WTC11 (cell line): ENCODE results near the gene NPAS2. TPM values are rescaled to one million over a fixed set of nuclear protein-coding genes. Genes with fewer than 3 reads are reported as not detected.

Experiments used
- ATAC-seq: fragments of 200-7000 bp; cut with Tn5 transposase; 2 replicates; pipeline ENCODE4 v1.10.0; 2021; ENCODE audit warnings: mild to moderate bottlenecking, moderate library complexity
- CTCF ChIA-PET: fragments of 300-600 bp; sonication (Branson Sonifier 250); formaldehyde crosslinking; loops from one replicate; lab custom pipeline; 2021; ENCODE audit warnings: antibody characterized with exemption; lab: Charles Lee
- POLR2A ChIA-PET: fragments of 350-600 bp; sonication (Branson Sonifier 250); formaldehyde crosslinking; loops from one replicate; lab custom pipeline; 2021; ENCODE audit warnings: antibody characterized with exemption; lab: Charles Lee
- DNase-seq: peaks from one replicate; pipeline ENCODE4 v3.0.0; 2021; ENCODE audit warnings: low spot score
- H3K27ac Mint-ChIP-seq: 2 replicates; pipeline ENCODE4 v1.8.0; 2021; ENCODE audit warnings: mixed read lengths
- H3K27me3 Mint-ChIP-seq: 2 replicates; pipeline ENCODE4 v1.8.0; 2021; ENCODE audit warnings: low read depth, mild to moderate bottlenecking, moderate library complexity, mixed read lengths
- H3K36me3 Mint-ChIP-seq: 2 replicates; pipeline ENCODE4 v1.8.0; 2021; ENCODE audit warnings: mixed read lengths
- H3K4me1 Mint-ChIP-seq: 2 replicates; pipeline ENCODE4 v1.8.0; 2022; ENCODE audit warnings: mixed read lengths
- H3K4me3 Mint-ChIP-seq: 2 replicates; pipeline ENCODE4 v1.8.0; 2021; ENCODE audit warnings: mild to moderate bottlenecking, moderate library complexity, mixed read lengths
- H3K9me3 Mint-ChIP-seq: 2 replicates; pipeline ENCODE4 v1.8.0; 2021; ENCODE audit warnings: mixed read lengths
- AFF4 ChIP-seq: sonication (generic); formaldehyde crosslinking; IDR thresholded peaks from 2 replicates; pipeline ENCODE4 v1.8.1; 2023; ENCODE audit warnings: mild to moderate bottlenecking, missing genetic modification reagents, borderline replicate concordance
- AR ChIP-seq: fragments of 250-450 bp; sonication (Bioruptor Pico); IDR thresholded peaks from 2 replicates; pipeline ENCODE4 v1.9.0; 2021; ENCODE audit warnings: mild to moderate bottlenecking
- E2F4 ChIP-seq: sonication (generic); formaldehyde crosslinking; IDR thresholded peaks from 2 replicates; pipeline ENCODE4 v1.8.1; 2022; ENCODE audit warnings: low read depth, mild to moderate bottlenecking, moderate library complexity, missing genetic modification reagents, borderline replicate concordance
- ERG ChIP-seq: fragments of 250-450 bp; sonication (Bioruptor Pico); IDR thresholded peaks from 2 replicates; pipeline ENCODE4 v1.8.0; 2021; ENCODE audit warnings: mild to moderate bottlenecking
- ETV6 ChIP-seq: sonication (generic); formaldehyde crosslinking; IDR thresholded peaks from 2 replicates; pipeline ENCODE4 v1.8.1; 2022; ENCODE audit warnings: mild to moderate bottlenecking, missing genetic modification reagents
- FOXJ3 ChIP-seq: sonication (generic); formaldehyde crosslinking; IDR thresholded peaks from 2 replicates; pipeline ENCODE4 v1.9.0; 2021; ENCODE audit warnings: missing genetic modification reagents, mild to moderate bottlenecking, borderline replicate concordance
- GRHL2 ChIP-seq: fragments of 250-450 bp; sonication (Bioruptor Pico); IDR thresholded peaks from 2 replicates; pipeline ENCODE4 v1.8.0; 2022; ENCODE audit warnings: mild to moderate bottlenecking, moderate library complexity; ENCODE audit not compliant: insufficient replicate concordance, severe bottlenecking
- JAZF1 ChIP-seq: fragments of 250-450 bp; sonication (Bioruptor Pico); IDR thresholded peaks from 2 replicates; pipeline ENCODE4 v1.9.0; 2021; ENCODE audit warnings: moderate library complexity, mild to moderate bottlenecking, inconsistent platforms
- NFATC4 ChIP-seq: fragments of 250-450 bp; sonication (Bioruptor Pico); IDR thresholded peaks from 2 replicates; pipeline ENCODE4 v1.9.0; 2021; ENCODE audit warnings: mild to moderate bottlenecking
- NR2C2 ChIP-seq: sonication (generic); formaldehyde crosslinking; IDR thresholded peaks from 2 replicates; pipeline ENCODE4 v1.8.0; 2022; ENCODE audit warnings: mild to moderate bottlenecking, missing genetic modification reagents
- PRRX2 ChIP-seq: fragments of 250-450 bp; sonication (Bioruptor Pico); IDR thresholded peaks from 2 replicates; pipeline ENCODE4 v1.8.0; 2021; ENCODE audit warnings: mild to moderate bottlenecking
- ZBTB21 ChIP-seq: sonication (generic); formaldehyde crosslinking; IDR thresholded peaks from 2 replicates; pipeline ENCODE4 v1.8.1; 2023; ENCODE audit warnings: mild to moderate bottlenecking, missing genetic modification reagents, borderline replicate concordance
- ZNF232 ChIP-seq: sonication (generic); formaldehyde crosslinking; IDR thresholded peaks from 2 replicates; pipeline ENCODE4 v1.8.0; 2022; ENCODE audit warnings: mild to moderate bottlenecking, missing genetic modification reagents
- ZNF512 ChIP-seq: sonication (generic); formaldehyde crosslinking; IDR thresholded peaks from 2 replicates; pipeline ENCODE4 v1.8.1; 2022; ENCODE audit warnings: missing genetic modification reagents, borderline replicate concordance
- total RNA-seq: library from RNA; stranded (reverse); gene quantifications from 3 replicates; pipeline ENCODE4 v1.2.3, GENCODE V29; 2021

Gene NPAS2
- total RNA-seq, 1 experiment from 2014 or later = 2.6 TPM

- POLR2A ChIA-PET = no interaction called here
- TF ChIP-seq FOXJ3 (CRISPR knock-in tag) = no peak
- no peak for DNase-seq
- no peak for ATAC-seq
- H3K27me3 Mint-ChIP-seq = no peaks in the 10 kb centered on the region
- CTCF ChIA-PET = no interaction called here
- no peaks in the 10 kb centered on the region for H3K36me3 Mint-ChIP-seq
- no peak overlapping the region for H3K27ac Mint-ChIP-seq
- H3K4me3 Mint-ChIP-seq = no peak overlapping the region
- H3K9me3 Mint-ChIP-seq = no peaks in the 10 kb centered on the region
- H3K4me1 Mint-ChIP-seq = peaks cover 3% of the 10 kb centered on the region; the same call in 1 of the 2 replicates
These were observed 148.5 kb downstream of the NPAS2 start for GRCh38 chr2:100968146-100969145.

GRCh38 chr2:100969998-100970397 is 150.1 kb downstream of the NPAS2 start:
- Mint-ChIP-seq H3K4me1 (peaks cover 3% of the 10 kb centered on the region; the same call in 1 of the 2 replicates), H3K4me3 (no peak overlapping the region), H3K9me3 (no peaks in the 10 kb centered on the region), H3K27me3 (no peaks in the 10 kb centered on the region), H3K27ac (no peak overlapping the region), H3K36me3 (no peaks in the 10 kb centered on the region)
- ChIA-PET POLR2A (no interaction called here), CTCF (no interaction called here)
- ATAC-seq (no peak), DNase-seq (no peak)
- TF ChIP-seq E2F4 (CRISPR knock-in tag) (no peak), ZNF512 (no peak), AR (CRISPR knock-in tag) (no peak)

GRCh38 chr2:100971221-100971620 is 151.3 kb downstream of the NPAS2 start:
- Mint-ChIP-seq H3K4me3 (no peak overlapping the region), H3K9me3 (no peaks in the 10 kb centered on the region), H3K4me1 (peaks cover 3% of the 10 kb centered on the region; the same call in 1 of the 2 replicates), H3K27ac (no peak overlapping the region), H3K36me3 (no peaks in the 10 kb centered on the region), H3K27me3 (no peaks in the 10 kb centered on the region)
- CTCF ChIA-PET = no interaction called here
- DNase-seq (no peak), ATAC-seq (no peak)
- POLR2A ChIA-PET = no interaction called here
- TF ChIP-seq GRHL2 (CRISPR knock-in tag) = no peak
- no peak for TF ChIP-seq PRRX2
- no peak for TF ChIP-seq ETV6 (CRISPR knock-in tag)
- no peak for TF ChIP-seq NFATC4
- TF ChIP-seq AR (CRISPR knock-in tag) = no peak
- TF ChIP-seq ZNF232 (CRISPR knock-in tag) = no peak
- TF ChIP-seq ZBTB21 = no peak
- TF ChIP-seq ERG (CRISPR knock-in tag) = no peak
- no peak for TF ChIP-seq AFF4 (CRISPR knock-in tag)
- no peak for TF ChIP-seq NR2C2 (CRISPR knock-in tag)
- TF ChIP-seq JAZF1 (CRISPR knock-in tag) = no peak
